ENCODE results near the gene ACTL9.

ACTL9 gene

GRCh38 chr19:8665468-8666213 lies 33.0 kb downstream of the ACTL9 start:
- no peak for TF ChIP-seq CTCF (conservative IDR thresholded peaks at IDR 0.05)
- H3K27ac ChIP-seq, result no peak overlapping the region

- H3K27ac ChIP-seq, result no peak overlapping the region
- TF ChIP-seq CTCF (conservative IDR thresholded peaks at IDR 0.05), result no peak
Measured at GRCh38 chr19:8664671-8665057, 33.9 kb downstream of the ACTL9 start.

GRCh38 chr19:8663920-8664670 lies 34.5 kb downstream of the ACTL9 start:
- no peak for TF ChIP-seq CTCF (conservative IDR thresholded peaks at IDR 0.05)
- H3K27ac ChIP-seq, result no peak overlapping the region

GRCh38 chr19:8662263-8662662 lies 36.3 kb downstream of the ACTL9 start:
- TF ChIP-seq CTCF (conservative IDR thresholded peaks at IDR 0.05), result no peak
- no peak overlapping the region for H3K27ac ChIP-seq

GRCh38 chr19:8659905-8660304 lies 38.7 kb downstream of the ACTL9 start:
- TF ChIP-seq CTCF (conservative IDR thresholded peaks at IDR 0.05), result no peak
- no peak overlapping the region for H3K27ac ChIP-seq

- H3K27ac ChIP-seq, result no peak overlapping the region
- no peak for TF ChIP-seq CTCF (conservative IDR thresholded peaks at IDR 0.05)
Measured at GRCh38 chr19:8657869-8658268, 40.7 kb downstream of the ACTL9 start.

GRCh38 chr19:8655340-8655709 lies 43.3 kb downstream of the ACTL9 start:
- no peak overlapping the region for H3K27ac ChIP-seq
- no peak for TF ChIP-seq CTCF (conservative IDR thresholded peaks at IDR 0.05)
